Esophagus (tissue), 2 donors: ENCODE results near the gene THADA. TPM values are rescaled to one million over a fixed set of nuclear protein-coding genes. Genes with fewer than 3 reads are reported as not detected.

Source experiments
- H3K27ac ChIP-seq, 2 donors: one replicate each; pipeline ENCODE4 v1.5.1; 2013; ENCODE audit warnings: low read depth in 2 of 2, mild to moderate bottlenecking in 2 of 2, inconsistent platforms in 1 of 2, low read length in 1 of 2, moderate library complexity in 1 of 2
- H3K27me3 ChIP-seq, 2 donors: one replicate each; pipeline ENCODE4 v1.6.1; 2013; ENCODE audit warnings: low read length in 2 of 2, control low read depth in 1 of 2, mild to moderate bottlenecking in 1 of 2; ENCODE audit not compliant: insufficient read depth in 2 of 2, control insufficient read depth in 1 of 2
- H3K36me3 ChIP-seq, 2 donors: one replicate each; pipeline ENCODE4 v1.6.1; 2013; ENCODE audit warnings: low read length in 1 of 2; ENCODE audit not compliant: control insufficient read depth in 2 of 2, insufficient read depth in 2 of 2
- H3K4me1 ChIP-seq, 2 donors: one replicate each; pipeline ENCODE4 v1.6.1; 2013; ENCODE audit warnings: low read length in 1 of 2; ENCODE audit not compliant: control insufficient read depth in 2 of 2, insufficient read depth in 2 of 2
- H3K4me3 ChIP-seq, 2 donors: one replicate each; pipeline ENCODE4 v1.5.1; 2013; ENCODE audit warnings: low read length in 2 of 2, mild to moderate bottlenecking in 2 of 2, low read depth in 1 of 2, moderate library complexity in 1 of 2
- H3K9me3 ChIP-seq, 2 donors: one replicate each; pipeline ENCODE4 v1.6.1; 2013; ENCODE audit warnings: mild to moderate bottlenecking in 2 of 2, low read depth in 1 of 2, low read length in 1 of 2, moderate library complexity in 1 of 2; ENCODE audit not compliant: control insufficient read depth in 2 of 2, insufficient read depth in 1 of 2
- WGBS, 2 donors: extraction: QIAGEN DNeasy Blood & Tissue Kit; methylation state at CpG; one replicate each; pipeline ENCODE4 v1.1.7; 2013; 5-methylcytosine and 5-hydroxymethylcytosine counted together
- polyA plus RNA-seq, 2 donors: library from polyadenylated mRNA; stranded (reverse); fragments of 200-250 nt; gene quantifications; one replicate each; pipeline ENCODE4 v1.2.3, GENCODE V29; 2013
- donor health status: healthy with polysubstance abuse.
- donor health status: Bipolar disorder and iron deficiency.

Gene THADA
- polyA plus RNA-seq, 2 donors = 8.3 to 13.2 TPM

GRCh38 chr2:43207553-43208300 lies 388.1 kb downstream of the THADA start:
- Histone ChIP-seq H3K9me3 (no peaks in the 10 kb centered on the region), H3K36me3 (peaks cover 0 to 2% of the 10 kb centered on the region in 2 donors), H3K4me3 (no peak overlapping the region), H3K27ac (peak overlapping the region; percentile 64 to 74), H3K4me1 (peaks cover 6 to 14% of the 10 kb centered on the region in 2 donors), H3K27me3 (no peaks in the 10 kb centered on the region)
- 75 to 82% methylated on average over 9 of the region's 9 CpGs for WGBS, 2 donors

GRCh38 chr2:43206602-43207001 lies 389.2 kb downstream of the THADA start:
- no peak overlapping the region for H3K27ac ChIP-seq
- no peaks in the 10 kb centered on the region for H3K9me3 ChIP-seq
- H3K27me3 ChIP-seq = no peaks in the 10 kb centered on the region
- 90 to 93% methylated on average over 7 of the region's 7 CpGs for WGBS, 2 donors
- peaks cover 0 to 2% of the 10 kb centered on the region in 2 donors for H3K36me3 ChIP-seq
- peaks cover 8 to 14% of the 10 kb centered on the region in 2 donors for H3K4me1 ChIP-seq
- H3K4me3 ChIP-seq = no peak overlapping the region

DNA sequence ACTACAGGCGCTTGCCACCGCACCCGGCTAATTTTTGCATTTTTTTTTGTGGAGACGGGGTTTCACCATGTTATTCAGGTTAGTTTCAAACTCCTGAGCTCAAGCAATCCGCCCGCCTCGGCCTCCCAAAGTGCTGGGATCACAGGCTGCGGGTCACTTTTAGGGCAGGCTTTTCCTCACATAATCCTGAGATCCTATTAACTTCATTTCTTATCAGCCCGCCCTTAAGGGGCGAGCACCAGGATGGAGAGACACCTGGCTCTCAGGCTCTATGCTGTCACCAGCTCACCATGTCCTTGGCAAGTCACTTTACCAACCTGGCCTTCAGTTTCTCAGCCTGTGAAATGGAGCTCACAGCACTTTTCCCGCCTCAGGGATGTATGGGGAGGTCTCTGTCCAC lies 392.5 kb downstream of the THADA start:
- no peak overlapping the region for H3K4me3 ChIP-seq

DNA sequence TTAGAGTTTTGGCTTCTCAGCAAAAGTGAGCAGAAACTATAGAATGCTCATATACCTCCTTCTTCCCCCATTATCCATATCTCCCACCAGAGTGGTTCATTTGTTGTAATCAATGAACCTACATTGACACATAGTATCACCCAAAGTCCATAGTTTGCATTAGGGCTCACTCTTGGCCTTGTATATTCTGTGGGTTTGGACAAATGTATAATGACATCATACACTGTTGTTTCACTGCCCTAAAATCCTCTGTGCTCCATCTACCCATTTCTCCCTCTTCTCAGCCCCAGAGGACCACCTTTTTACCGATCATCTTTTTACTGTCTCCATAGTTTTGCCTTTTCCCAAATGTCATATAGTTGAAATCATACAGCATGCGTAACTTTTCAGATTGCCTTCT lies 393.5 kb downstream of the THADA start:
- Histone ChIP-seq H3K27ac (no peak overlapping the region), H3K9me3 (no peaks in the 10 kb centered on the region), H3K36me3 (no peaks in the 10 kb centered on the region), H3K27me3 (no peaks in the 10 kb centered on the region), H3K4me3 (no peak overlapping the region), H3K4me1 (peaks cover 4 to 6% of the 10 kb centered on the region in 2 donors)
- WGBS, 2 donors = 70 to 76% methylated on average over 2 of the region's 2 CpGs

More for the DNA sequence above, 392.5 kb downstream of the THADA start:
- H3K9me3 ChIP-seq = no peaks in the 10 kb centered on the region
- no peaks in the 10 kb centered on the region for H3K27me3 ChIP-seq
- no peak overlapping the region for H3K27ac ChIP-seq
- peaks cover 6 to 8% of the 10 kb centered on the region in 2 donors for H3K4me1 ChIP-seq
- WGBS, 2 donors = 88 to 95% methylated on average over 11 of the region's 11 CpGs
- no peaks in the 10 kb centered on the region for H3K36me3 ChIP-seq

GRCh38 chr2:43201497-43201896 lies 394.3 kb downstream of the THADA start:
- H3K36me3 ChIP-seq = no peaks in the 10 kb centered on the region
- no peak overlapping the region for H3K27ac ChIP-seq
- 68 to 74% methylated on average over 4 of the region's 4 CpGs for WGBS, 2 donors
- peaks cover 4 to 6% of the 10 kb centered on the region in 2 donors for H3K4me1 ChIP-seq
- H3K4me3 ChIP-seq = no peak overlapping the region
- H3K27me3 ChIP-seq = no peaks in the 10 kb centered on the region
- no peaks in the 10 kb centered on the region for H3K9me3 ChIP-seq

DNA sequence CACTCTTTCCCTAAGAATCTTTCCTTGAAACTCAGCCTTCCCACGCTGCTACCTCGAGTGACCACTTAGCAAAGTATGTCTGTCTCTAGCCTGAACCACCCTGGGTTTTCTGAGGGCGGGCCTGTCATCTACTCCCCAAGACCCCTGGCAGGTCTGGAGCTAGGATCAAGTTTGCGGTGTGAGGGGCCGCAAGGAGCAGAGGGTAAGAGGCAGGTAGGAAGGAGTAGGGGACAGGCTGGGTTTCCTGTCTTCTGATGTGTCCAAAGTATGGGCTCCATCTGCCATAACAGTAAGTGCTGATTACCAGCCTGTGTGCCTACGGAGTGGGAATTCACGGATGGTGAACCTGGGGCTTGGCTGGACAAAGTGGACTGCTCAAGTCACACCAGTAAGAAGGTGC lies 394.8 kb downstream of the THADA start:
- no peaks in the 10 kb centered on the region for H3K9me3 ChIP-seq
- WGBS, 2 donors = 94 to 98% methylated on average over 7 of the region's 7 CpGs
- H3K27ac ChIP-seq = no peak overlapping the region
- H3K27me3 ChIP-seq = no peaks in the 10 kb centered on the region
- no peaks in the 10 kb centered on the region for H3K36me3 ChIP-seq
- H3K4me3 ChIP-seq = no peak overlapping the region
- peaks cover 4 to 6% of the 10 kb centered on the region in 2 donors for H3K4me1 ChIP-seq

GRCh38 chr2:43199492-43200488 lies 396.0 kb downstream of the THADA start:
- Histone ChIP-seq H3K27me3 (no peaks in the 10 kb centered on the region), H3K36me3 (no peaks in the 10 kb centered on the region), H3K27ac (peak overlapping the region; percentile 13 to 23), H3K4me3 (no peak overlapping the region), H3K4me1 (peaks cover 4 to 8% of the 10 kb centered on the region in 2 donors), H3K9me3 (no peaks in the 10 kb centered on the region)
- 78 to 80% methylated on average over 15 to 16 of the region's 16 CpGs for WGBS, 2 donors

- Histone ChIP-seq H3K27ac (no peak overlapping the region), H3K27me3 (no peaks in the 10 kb centered on the region), H3K9me3 (no peaks in the 10 kb centered on the region), H3K4me1 (peaks cover 4 to 18% of the 10 kb centered on the region in 2 donors), H3K4me3 (no peak overlapping the region), H3K36me3 (no peaks in the 10 kb centered on the region)
- 98 to 100% methylated on average over 6 of the region's 6 CpGs for WGBS, 2 donors
Observed at GRCh38 chr2:43198263-43198662, 397.6 kb downstream of the THADA start.

DNA sequence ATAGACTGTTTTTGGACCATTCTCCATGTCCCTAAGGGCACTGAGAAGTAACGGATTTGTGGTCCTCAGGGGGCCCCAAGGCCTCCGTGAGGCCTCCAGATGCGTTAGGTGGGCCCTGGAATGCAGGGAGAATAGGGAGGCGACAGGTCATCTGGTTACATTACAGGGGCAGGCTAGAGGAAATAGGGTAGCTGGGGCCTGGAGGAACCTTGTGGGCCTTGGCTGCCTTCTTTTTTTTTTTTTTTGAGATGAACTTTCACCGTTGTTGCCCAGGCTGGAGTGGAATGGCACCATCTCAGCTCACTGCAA lies 398.3 kb downstream of the THADA start:
- no peak overlapping the region for H3K4me3 ChIP-seq
- H3K9me3 ChIP-seq = no peaks in the 10 kb centered on the region
- 82 to 92% methylated on average over 5 of the region's 5 CpGs for WGBS, 2 donors
- peaks cover 4 to 19% of the 10 kb centered on the region in 2 donors for H3K4me1 ChIP-seq
- H3K27me3 ChIP-seq = no peaks in the 10 kb centered on the region
- H3K36me3 ChIP-seq = no peaks in the 10 kb centered on the region
- H3K27ac ChIP-seq = no peak overlapping the region
